ENCODE data around the gene RPAP3. TPM values are rescaled to one million over a fixed set of nuclear protein-coding genes. Genes with fewer than 3 reads are reported as not detected.

RPAP3 gene
- total RNA-seq, 2 donors from 2014 or later: 6.0 to 6.9 TPM

DNA sequence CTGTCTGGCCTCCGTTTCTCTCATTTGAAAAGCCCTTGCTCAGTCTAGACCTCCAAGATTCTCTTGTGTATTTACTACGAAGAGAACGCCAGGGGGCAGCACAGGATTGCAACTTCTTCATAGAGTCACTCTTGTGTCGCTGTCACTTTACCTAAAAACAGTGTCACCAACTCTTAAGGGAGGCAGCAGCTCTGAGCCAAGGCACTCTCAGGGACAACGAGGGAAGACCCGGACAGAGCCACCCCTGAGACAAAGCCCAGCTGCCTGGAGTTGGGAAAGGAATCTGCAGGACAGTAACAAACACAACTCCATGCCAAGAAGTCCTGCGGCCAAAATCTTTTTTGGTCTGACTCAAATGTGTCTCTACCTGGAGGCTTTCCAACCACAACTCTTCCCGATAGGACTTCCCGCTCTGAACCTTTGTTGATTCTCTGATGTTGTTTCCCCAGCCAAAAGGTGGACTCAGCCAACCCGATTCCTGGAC lies 9.6 kb upstream of the RPAP3 start:
- WGBS, 2 donors: 3 to 13% methylated on average over 10 of the region's 10 CpGs
- intact Hi-C loops (cut with DNase I): loop anchor here (5.0 kb wide), 1 partner anchor 117 kb away; no protein-coding TSS in a partner anchor
- TF ChIP-seq, protein P1, sequence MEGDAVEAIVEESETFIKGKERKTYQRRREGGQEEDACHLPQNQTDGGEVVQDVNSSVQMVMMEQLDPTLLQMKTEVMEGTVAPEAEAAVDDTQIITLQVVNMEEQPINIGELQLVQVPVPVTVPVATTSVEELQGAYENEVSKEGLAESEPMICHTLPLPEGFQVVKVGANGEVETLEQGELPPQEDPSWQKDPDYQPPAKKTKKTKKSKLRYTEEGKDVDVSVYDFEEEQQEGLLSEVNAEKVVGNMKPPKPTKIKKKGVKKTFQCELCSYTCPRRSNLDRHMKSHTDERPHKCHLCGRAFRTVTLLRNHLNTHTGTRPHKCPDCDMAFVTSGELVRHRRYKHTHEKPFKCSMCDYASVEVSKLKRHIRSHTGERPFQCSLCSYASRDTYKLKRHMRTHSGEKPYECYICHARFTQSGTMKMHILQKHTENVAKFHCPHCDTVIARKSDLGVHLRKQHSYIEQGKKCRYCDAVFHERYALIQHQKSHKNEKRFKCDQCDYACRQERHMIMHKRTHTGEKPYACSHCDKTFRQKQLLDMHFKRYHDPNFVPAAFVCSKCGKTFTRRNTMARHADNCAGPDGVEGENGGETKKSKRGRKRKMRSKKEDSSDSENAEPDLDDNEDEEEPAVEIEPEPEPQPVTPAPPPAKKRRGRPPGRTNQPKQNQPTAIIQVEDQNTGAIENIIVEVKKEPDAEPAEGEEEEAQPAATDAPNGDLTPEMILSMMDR (IDR thresholded peaks at IDR 0.05): peak; percentile 63 to 91 (median 81)
- no peak for TF ChIP-seq POLR2A (IDR thresholded peaks at IDR 0.05)

DNA sequence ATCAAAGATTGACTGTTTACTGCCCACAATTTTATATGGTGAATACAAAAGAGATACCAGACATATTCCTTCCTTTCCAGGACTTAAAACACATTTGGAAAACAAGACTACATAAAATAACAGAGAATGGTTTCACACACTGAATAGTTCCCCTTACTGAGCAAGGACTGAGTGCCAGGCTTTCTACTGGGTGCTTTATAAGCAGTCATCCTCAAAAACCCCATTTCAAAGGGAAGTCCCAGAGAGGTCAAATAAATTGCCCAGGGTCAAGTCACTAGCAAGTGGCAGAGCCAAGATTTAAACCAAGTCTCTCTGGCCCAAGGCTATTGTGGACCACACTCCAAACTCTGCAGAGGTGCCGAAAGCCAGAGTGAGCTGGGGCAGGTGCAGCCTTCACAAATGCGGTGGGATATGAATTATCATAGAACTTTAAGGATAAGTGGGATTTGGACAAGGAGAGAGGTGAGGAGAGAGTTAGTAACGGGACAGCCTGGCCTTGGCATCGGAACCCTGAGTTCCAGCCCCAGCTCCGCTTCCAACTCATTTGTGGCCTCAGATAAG lies 9.1 kb upstream of the RPAP3 start:
- Histone ChIP-seq H3K27ac (no peak overlapping the region), H3K4me3 (no peak overlapping the region), H3K9me3 (no peaks in the 10 kb centered on the region), H3K4me1 (peaks cover 27% of the 10 kb centered on the region), H3K36me3 (replicated peaks in 1 of 2; ENCODE audit: insufficient read depth in 1 of 2, low read depth in 2 of 2) (no peaks in the 10 kb centered on the region), H3K27me3 (no peaks in the 10 kb centered on the region)
- 23 to 27% methylated on average over 5 of the region's 5 CpGs for WGBS, 2 donors
- no peak for ATAC-seq
- no peak for DNase-seq
- intact Hi-C loops (cut with DNase I): loop anchor here (5.0 kb wide), 2 partner anchors 67 to 117 kb away; no protein-coding TSS in a partner anchor
- no peak for TF ChIP-seq POLR2A (IDR thresholded peaks at IDR 0.05)
- TF ChIP-seq, protein P1 (IDR thresholded peaks at IDR 0.05): no peak

More for the DNA sequence above, 9.6 kb upstream of the RPAP3 start:
- H3K36me3 ChIP-seq (replicated peaks in 1 of 2; ENCODE audit: insufficient read depth in 1 of 2, low read depth in 2 of 2): no peaks in the 10 kb centered on the region
- H3K4me1 ChIP-seq: peaks cover 27% of the 10 kb centered on the region
- no peak overlapping the region for H3K4me3 ChIP-seq
- peak; percentile 83 to 88 (median 86) for DNase-seq
- no peaks in the 10 kb centered on the region for H3K9me3 ChIP-seq
- ATAC-seq: peak; percentile 76
- H3K27ac ChIP-seq: peak overlapping the region in 2 of 4 donors; percentile 22 to 24
- no peaks in the 10 kb centered on the region for H3K27me3 ChIP-seq

DNA sequence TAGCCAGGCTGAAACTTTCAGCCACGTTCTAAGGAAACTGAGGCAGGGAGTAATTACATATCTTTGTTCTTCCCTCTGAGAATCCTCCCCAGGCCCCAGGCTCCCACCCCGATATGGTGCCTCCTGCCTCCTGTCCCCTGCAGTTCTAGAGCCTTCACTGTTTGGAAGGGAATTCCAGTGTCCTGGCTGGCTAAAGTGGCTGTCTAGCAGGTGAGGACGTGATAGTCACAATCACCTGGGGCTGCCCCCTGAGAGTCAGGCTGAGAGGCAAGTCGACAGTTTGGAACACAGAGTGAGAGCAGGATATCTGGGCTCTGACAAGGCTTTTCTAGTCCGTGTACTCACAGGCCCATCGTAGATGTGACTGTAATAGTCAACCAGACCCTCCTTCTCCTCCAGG lies 6.3 kb upstream of the RPAP3 start:
- no peaks in the 10 kb centered on the region for H3K36me3 ChIP-seq (replicated peaks in 1 of 2; ENCODE audit: insufficient read depth in 1 of 2, low read depth in 2 of 2)
- no peak for DNase-seq
- H3K27ac ChIP-seq: no peak overlapping the region
- H3K9me3 ChIP-seq: no peaks in the 10 kb centered on the region
- no peak overlapping the region for H3K4me3 ChIP-seq
- no peak for ATAC-seq
- intact Hi-C loops (cut with DNase I): loop anchor here (5.0 kb wide), 1 partner anchor 70 kb away; no protein-coding TSS in a partner anchor
- TF ChIP-seq POLR2A (IDR thresholded peaks at IDR 0.05): no peak
- TF ChIP-seq, protein P1 (IDR thresholded peaks at IDR 0.05): no peak
- peaks cover 23% of the 10 kb centered on the region for H3K4me1 ChIP-seq
- H3K27me3 ChIP-seq: no peaks in the 10 kb centered on the region
- 85 to 89% methylated on average over 6 of the region's 6 CpGs for WGBS, 2 donors

DNA sequence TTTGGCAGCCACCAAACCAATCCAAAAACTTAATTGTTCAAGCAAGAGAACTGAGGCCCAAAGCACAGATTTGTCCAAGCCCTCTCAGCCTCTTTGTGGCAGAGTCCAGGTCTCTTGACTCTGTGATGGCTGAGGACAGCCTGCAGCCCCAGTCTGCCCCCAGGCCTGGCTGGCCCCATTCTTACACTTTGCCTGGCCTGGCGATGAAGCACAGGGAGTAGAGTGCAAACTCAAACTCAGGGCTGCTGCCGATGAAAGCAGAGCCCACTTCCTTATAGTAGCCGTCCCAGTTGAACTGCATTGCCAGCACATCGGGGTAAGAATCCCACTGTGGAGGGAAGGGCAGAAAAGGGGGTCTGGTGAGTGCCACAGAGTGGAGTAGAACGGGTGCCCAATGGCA lies 5.6 kb upstream of the RPAP3 start:
- WGBS, 2 donors: 88 to 95% methylated on average over 5 of the region's 5 CpGs
- no peak for DNase-seq

More for the DNA sequence above, 5.6 kb upstream of the RPAP3 start:
- TF ChIP-seq, protein P1 (IDR thresholded peaks at IDR 0.05): no peak
- no peak for TF ChIP-seq POLR2A (IDR thresholded peaks at IDR 0.05)
- no peaks in the 10 kb centered on the region for H3K36me3 ChIP-seq (replicated peaks in 1 of 2; ENCODE audit: insufficient read depth in 1 of 2, low read depth in 2 of 2)
- H3K27me3 ChIP-seq: no peaks in the 10 kb centered on the region
- H3K9me3 ChIP-seq: no peaks in the 10 kb centered on the region
- H3K27ac ChIP-seq: no peak overlapping the region
- peaks cover 20% of the 10 kb centered on the region for H3K4me1 ChIP-seq
- H3K4me3 ChIP-seq: no peak overlapping the region
- intact Hi-C loops (cut with DNase I): loop anchor here (5.0 kb wide), 1 partner anchor 71 kb away; no protein-coding TSS in a partner anchor
- ATAC-seq: no peak

Measured in body of pancreas (tissue), 4 donors.